ENCODE data around the gene TAS1R1.

Gene TAS1R1

DNA sequence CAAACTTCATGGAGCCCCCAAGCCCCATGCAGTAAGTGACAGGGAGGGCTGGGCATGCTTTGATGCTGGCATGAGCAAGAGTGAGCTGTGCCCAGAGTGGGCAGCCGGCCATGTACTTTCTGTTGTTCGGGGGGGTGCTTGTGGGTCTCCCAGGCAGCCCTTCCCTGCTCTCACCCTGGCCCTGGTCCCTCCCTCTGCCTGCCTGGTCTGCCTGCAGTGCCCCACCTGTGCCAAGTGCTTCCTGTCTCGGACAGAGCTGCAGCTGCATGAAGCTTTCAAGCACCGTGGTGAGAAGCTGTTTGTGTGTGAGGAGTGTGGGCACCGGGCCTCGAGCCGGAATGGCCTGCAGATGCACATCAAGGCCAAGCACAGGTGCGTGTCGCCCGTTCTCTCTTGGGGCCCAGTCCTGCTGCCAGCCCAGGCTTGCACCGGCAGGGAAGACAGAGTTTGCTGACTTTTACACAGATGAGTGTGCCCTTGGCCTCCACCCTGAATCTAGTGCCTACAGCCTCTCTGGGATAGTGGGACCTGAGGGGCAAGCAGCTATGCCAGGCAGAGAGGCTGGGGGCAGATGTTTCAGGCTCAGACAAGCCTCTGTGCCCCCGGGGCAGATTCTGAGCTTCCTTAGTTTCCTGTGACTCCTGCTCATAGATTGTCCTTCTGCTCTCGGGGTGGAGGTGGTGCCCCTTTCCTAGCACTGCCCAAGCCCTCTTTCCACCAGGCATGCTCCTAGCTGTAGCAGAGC lies 32.3 kb downstream of the TAS1R1 start:
- H3K4me2 ChIP-seq (ENCODE audit: insufficient read depth, low read length, poor library complexity, severe bottlenecking) = no peak overlapping the region
- H3K18ac ChIP-seq (ENCODE audit: low read length) = no peak overlapping the region
- peak overlapping the region; percentile 97 for H3K23ac ChIP-seq (ENCODE audit: low read depth, low read length, poor library complexity)
- H3K4ac ChIP-seq (ENCODE audit: low read length) = no peak overlapping the region
- peaks cover 12% of the 10 kb centered on the region for H3K79me1 ChIP-seq (ENCODE audit: low read depth, low read length)
- no peak overlapping the region for H2BK5ac ChIP-seq (ENCODE audit: low read length)
- H3K9me3 ChIP-seq (replicated peaks in 1 of 2; ENCODE audit: control insufficient read depth in 2 of 2, insufficient read depth in 1 of 2, low read depth in 1 of 2, low read length in 2 of 2) = no peaks in the 10 kb centered on the region
- no peak overlapping the region for H2AFZ ChIP-seq (ENCODE audit: low read length)
- no peak overlapping the region for H4K91ac ChIP-seq (ENCODE audit: low read depth, low read length, poor library complexity)
- WGBS, 2 donors (ENCODE audit: extremely low coverage in 2 of 2, insufficient read length in 2 of 2, insufficient replicate concordance in 1 of 2) = no CpG with 5 or more reads among the region's 13 CpGs
- no peak overlapping the region for H2BK120ac ChIP-seq (ENCODE audit: low read depth, low read length)
- no peak overlapping the region for H3K27ac ChIP-seq (replicated peaks; ENCODE audit: low read length)
- no peaks in the 10 kb centered on the region for H3K27me3 ChIP-seq (ENCODE audit: control insufficient read depth in 3 of 3, insufficient read depth in 3 of 3, low read depth in 1 of 3, low read length in 3 of 3)
- peak overlapping the region; percentile 63 for H3K9ac ChIP-seq (ENCODE audit: low read depth, low read length, poor library complexity)
- H3K4me1 ChIP-seq (ENCODE audit: control insufficient read depth in 2 of 2, insufficient read depth in 1 of 2, low read depth in 1 of 2, low read length in 2 of 2) = no peaks in the 10 kb centered on the region
- no peak overlapping the region for H4K8ac ChIP-seq (ENCODE audit: low read depth, low read length)
- no peak overlapping the region for H2BK12ac ChIP-seq (ENCODE audit: low read length)
- DNase-seq (ENCODE audit: low spot score) = no peak
- H3K36me3 ChIP-seq (replicated peaks in 1 of 2; ENCODE audit: control insufficient read depth in 2 of 2, insufficient read depth in 2 of 2, low read length in 2 of 2) = peaks cover 28 to 64% of the 10 kb centered on the region in 2 donors
- H2BK15ac ChIP-seq (ENCODE audit: low read length) = no peak overlapping the region
- no peak overlapping the region for H3K4me3 ChIP-seq (ENCODE audit: low read length in 2 of 2)
- H2AK5ac ChIP-seq (ENCODE audit: low read depth, low read length) = no peak overlapping the region
- no peak overlapping the region for H3K14ac ChIP-seq (ENCODE audit: low read length)

DNA sequence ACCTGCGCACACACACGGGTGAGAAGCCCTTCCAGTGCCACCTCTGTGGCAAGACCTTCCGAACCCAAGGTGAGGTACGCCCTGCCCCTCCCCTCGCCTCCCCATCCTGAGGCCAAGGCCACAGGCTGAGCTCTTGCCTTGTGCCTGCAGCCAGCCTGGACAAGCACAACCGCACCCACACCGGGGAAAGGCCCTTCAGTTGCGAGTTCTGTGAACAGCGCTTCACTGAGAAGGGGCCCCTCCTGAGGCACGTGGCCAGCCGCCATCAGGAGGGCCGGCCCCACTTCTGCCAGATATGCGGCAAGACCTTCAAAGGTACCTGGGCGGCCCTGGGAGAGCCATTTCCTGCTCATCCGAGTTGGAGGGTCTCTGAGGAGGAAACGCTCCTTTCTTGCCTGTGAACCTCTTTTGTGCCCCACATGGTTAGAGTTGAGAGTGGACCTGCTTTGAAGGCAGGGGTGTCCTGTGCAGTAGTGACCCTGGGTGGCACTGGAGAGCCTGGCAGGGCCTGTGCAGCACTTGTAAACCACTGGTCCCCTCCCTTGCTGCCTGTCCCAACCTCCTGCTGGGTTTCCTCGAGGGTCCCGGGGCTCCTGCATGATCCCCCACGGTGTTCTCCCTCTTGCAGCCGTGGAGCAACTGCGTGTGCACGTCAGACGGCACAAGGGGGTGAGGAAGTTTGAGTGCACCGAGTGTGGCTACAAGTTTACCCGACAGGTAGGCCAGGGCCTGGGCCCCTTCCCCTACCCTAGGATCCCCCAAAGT lies 33.2 kb downstream of the TAS1R1 start:
- Histone ChIP-seq H2AK5ac (ENCODE audit: low read depth, low read length) (no peak overlapping the region), H2AFZ (ENCODE audit: low read length) (no peak overlapping the region), H3K4me2 (ENCODE audit: insufficient read depth, low read length, poor library complexity, severe bottlenecking) (no peak overlapping the region), H3K27ac (replicated peaks; ENCODE audit: low read length) (no peak overlapping the region), H2BK120ac (ENCODE audit: low read depth, low read length) (no peak overlapping the region), H3K14ac (ENCODE audit: low read length) (peak overlapping the region; percentile 56), H3K4me3 (ENCODE audit: low read length in 2 of 2) (no peak overlapping the region), H2BK5ac (ENCODE audit: low read length) (peak overlapping the region; percentile 66), H2BK15ac (ENCODE audit: low read length) (no peak overlapping the region), H3K27me3 (ENCODE audit: control insufficient read depth in 3 of 3, insufficient read depth in 3 of 3, low read depth in 1 of 3, low read length in 3 of 3) (no peaks in the 10 kb centered on the region), H3K36me3 (replicated peaks in 1 of 2; ENCODE audit: control insufficient read depth in 2 of 2, insufficient read depth in 2 of 2, low read length in 2 of 2) (peaks cover 34 to 70% of the 10 kb centered on the region in 2 donors), H3K9ac (ENCODE audit: low read depth, low read length, poor library complexity) (peak overlapping the region; percentile 63), H3K9me3 (replicated peaks in 1 of 2; ENCODE audit: control insufficient read depth in 2 of 2, insufficient read depth in 1 of 2, low read depth in 1 of 2, low read length in 2 of 2) (no peaks in the 10 kb centered on the region), H3K4ac (ENCODE audit: low read length) (no peak overlapping the region), H3K23ac (ENCODE audit: low read depth, low read length, poor library complexity) (peak overlapping the region; percentile 97), H4K91ac (ENCODE audit: low read depth, low read length, poor library complexity) (no peak overlapping the region), H4K8ac (ENCODE audit: low read depth, low read length) (peak overlapping the region; percentile 17), H2BK12ac (ENCODE audit: low read length) (peak overlapping the region; percentile 6), H3K4me1 (ENCODE audit: control insufficient read depth in 2 of 2, insufficient read depth in 1 of 2, low read depth in 1 of 2, low read length in 2 of 2) (no peaks in the 10 kb centered on the region), H3K79me1 (ENCODE audit: low read depth, low read length) (peaks cover 16% of the 10 kb centered on the region), H3K18ac (ENCODE audit: low read length) (no peak overlapping the region)
- DNase-seq (ENCODE audit: low spot score) = no peak
- no CpG with 5 or more reads among the region's 25 CpGs for WGBS, 2 donors (ENCODE audit: extremely low coverage in 2 of 2, insufficient read length in 2 of 2, insufficient replicate concordance in 1 of 2)

DNA sequence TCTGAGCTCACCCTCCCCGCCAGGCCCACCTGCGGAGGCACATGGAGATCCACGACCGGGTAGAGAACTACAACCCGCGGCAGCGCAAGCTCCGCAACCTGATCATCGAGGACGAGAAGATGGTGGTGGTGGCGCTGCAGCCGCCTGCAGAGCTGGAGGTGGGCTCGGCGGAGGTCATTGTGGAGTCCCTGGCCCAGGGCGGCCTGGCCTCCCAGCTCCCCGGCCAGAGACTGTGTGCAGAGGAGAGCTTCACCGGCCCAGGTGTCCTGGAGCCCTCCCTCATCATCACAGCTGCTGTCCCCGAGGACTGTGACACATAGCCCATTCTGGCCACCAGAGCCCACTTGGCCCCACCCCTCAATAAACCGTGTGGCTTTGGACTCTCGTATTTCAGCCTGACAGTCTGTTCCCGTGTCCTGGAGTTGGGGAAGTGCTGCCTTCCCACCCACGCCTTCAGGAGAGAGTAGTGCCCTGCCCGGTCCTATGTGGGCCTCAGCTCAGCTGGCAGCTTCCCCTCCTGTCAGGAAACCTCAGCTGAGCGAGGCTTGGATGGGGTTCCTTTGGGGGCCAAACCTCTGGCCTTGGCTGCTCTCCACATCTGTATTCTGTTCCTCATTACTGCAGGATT lies 33.9 kb downstream of the TAS1R1 start:
- Histone ChIP-seq H3K18ac (ENCODE audit: low read length) (no peak overlapping the region), H2BK120ac (ENCODE audit: low read depth, low read length) (no peak overlapping the region), H3K4me3 (ENCODE audit: low read length in 2 of 2) (no peak overlapping the region), H2AFZ (ENCODE audit: low read length) (no peak overlapping the region), H3K4me2 (ENCODE audit: insufficient read depth, low read length, poor library complexity, severe bottlenecking) (no peak overlapping the region), H3K36me3 (replicated peaks in 1 of 2; ENCODE audit: control insufficient read depth in 2 of 2, insufficient read depth in 2 of 2, low read length in 2 of 2) (peaks cover 39 to 77% of the 10 kb centered on the region in 2 donors), H3K27me3 (ENCODE audit: control insufficient read depth in 3 of 3, insufficient read depth in 3 of 3, low read depth in 1 of 3, low read length in 3 of 3) (no peaks in the 10 kb centered on the region), H3K9ac (ENCODE audit: low read depth, low read length, poor library complexity) (no peak overlapping the region), H3K23ac (ENCODE audit: low read depth, low read length, poor library complexity) (peak overlapping the region; percentile 55), H3K4ac (ENCODE audit: low read length) (no peak overlapping the region), H3K79me1 (ENCODE audit: low read depth, low read length) (peaks cover 16% of the 10 kb centered on the region), H2BK5ac (ENCODE audit: low read length) (peak overlapping the region; percentile 66), H4K8ac (ENCODE audit: low read depth, low read length) (peak overlapping the region; percentile 72), H3K9me3 (replicated peaks in 1 of 2; ENCODE audit: control insufficient read depth in 2 of 2, insufficient read depth in 1 of 2, low read depth in 1 of 2, low read length in 2 of 2) (no peaks in the 10 kb centered on the region), H3K14ac (ENCODE audit: low read length) (no peak overlapping the region), H3K4me1 (ENCODE audit: control insufficient read depth in 2 of 2, insufficient read depth in 1 of 2, low read depth in 1 of 2, low read length in 2 of 2) (no peaks in the 10 kb centered on the region), H2BK15ac (ENCODE audit: low read length) (no peak overlapping the region), H2BK12ac (ENCODE audit: low read length) (no peak overlapping the region), H3K27ac (replicated peaks; ENCODE audit: low read length) (no peak overlapping the region), H4K91ac (ENCODE audit: low read depth, low read length, poor library complexity) (no peak overlapping the region), H2AK5ac (ENCODE audit: low read depth, low read length) (no peak overlapping the region)
- no peak for DNase-seq (ENCODE audit: low spot score)
- no CpG with 5 or more reads among the region's 24 CpGs for WGBS, 2 donors (ENCODE audit: extremely low coverage in 2 of 2, insufficient read length in 2 of 2, insufficient replicate concordance in 1 of 2)

DNA sequence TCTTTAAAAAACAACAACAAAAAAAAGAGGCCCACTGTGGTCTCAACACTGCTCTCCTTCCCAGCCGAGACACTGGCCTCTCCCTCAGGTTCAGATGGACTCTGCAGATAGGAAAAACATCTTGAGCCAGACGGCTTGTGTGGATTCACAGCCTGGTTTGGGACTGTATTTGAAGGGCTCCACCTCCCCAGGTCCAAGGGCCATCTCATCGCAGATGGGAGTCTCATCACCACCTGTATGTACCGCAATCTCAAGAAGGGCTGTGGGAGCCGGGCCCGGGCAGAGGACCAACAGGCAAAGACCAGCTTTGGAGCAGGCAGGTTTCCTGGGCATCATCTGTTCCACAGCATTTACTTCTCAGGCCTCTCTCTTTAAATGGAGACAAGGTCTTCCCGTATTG lies 34.9 kb downstream of the TAS1R1 start:
- H3K27ac ChIP-seq (replicated peaks; ENCODE audit: low read length) = no peak overlapping the region
- H3K4ac ChIP-seq (ENCODE audit: low read length) = no peak overlapping the region
- H2AFZ ChIP-seq (ENCODE audit: low read length) = no peak overlapping the region
- no peaks in the 10 kb centered on the region for H3K9me3 ChIP-seq (replicated peaks in 1 of 2; ENCODE audit: control insufficient read depth in 2 of 2, insufficient read depth in 1 of 2, low read depth in 1 of 2, low read length in 2 of 2)
- no peaks in the 10 kb centered on the region for H3K4me1 ChIP-seq (ENCODE audit: control insufficient read depth in 2 of 2, insufficient read depth in 1 of 2, low read depth in 1 of 2, low read length in 2 of 2)
- no peak overlapping the region for H2AK5ac ChIP-seq (ENCODE audit: low read depth, low read length)
- H3K18ac ChIP-seq (ENCODE audit: low read length) = no peak overlapping the region
- no peak overlapping the region for H3K4me2 ChIP-seq (ENCODE audit: insufficient read depth, low read length, poor library complexity, severe bottlenecking)
- H4K91ac ChIP-seq (ENCODE audit: low read depth, low read length, poor library complexity) = no peak overlapping the region
- no peak overlapping the region for H2BK5ac ChIP-seq (ENCODE audit: low read length)
- H4K8ac ChIP-seq (ENCODE audit: low read depth, low read length) = no peak overlapping the region
- H3K14ac ChIP-seq (ENCODE audit: low read length) = no peak overlapping the region
- H2BK120ac ChIP-seq (ENCODE audit: low read depth, low read length) = no peak overlapping the region
- H2BK15ac ChIP-seq (ENCODE audit: low read length) = no peak overlapping the region
- H3K79me1 ChIP-seq (ENCODE audit: low read depth, low read length) = peaks cover 12% of the 10 kb centered on the region
- no CpG with 5 or more reads among the region's 7 CpGs for WGBS, 2 donors (ENCODE audit: extremely low coverage in 2 of 2, insufficient read length in 2 of 2, insufficient replicate concordance in 1 of 2)
- H3K36me3 ChIP-seq (replicated peaks in 1 of 2; ENCODE audit: control insufficient read depth in 2 of 2, insufficient read depth in 2 of 2, low read length in 2 of 2) = peaks cover 43 to 80% of the 10 kb centered on the region in 2 donors
- H3K4me3 ChIP-seq (ENCODE audit: low read length in 2 of 2) = no peak overlapping the region
- no peak overlapping the region for H2BK12ac ChIP-seq (ENCODE audit: low read length)
- DNase-seq (ENCODE audit: low spot score) = no peak
- H3K23ac ChIP-seq (ENCODE audit: low read depth, low read length, poor library complexity) = no peak overlapping the region
- no peak overlapping the region for H3K9ac ChIP-seq (ENCODE audit: low read depth, low read length, poor library complexity)
- no peaks in the 10 kb centered on the region for H3K27me3 ChIP-seq (ENCODE audit: control insufficient read depth in 3 of 3, insufficient read depth in 3 of 3, low read depth in 1 of 3, low read length in 3 of 3)

Data from neuronal stem cell (in vitro differentiated cells).